B cell (primary cell): Measurements from ENCODE around the gene ADK. TPM values are rescaled to one million over a fixed set of nuclear protein-coding genes. Genes with fewer than 3 reads are reported as not detected.
"Not testable (repeated sequence)": the region's sequence is repeated elsewhere in the genome, so short reads cannot be mapped to it uniquely, and the experiment has no call there.

ENCODE experiments used
- ATAC-seq: fragments of 200-7000 bp; cut with Tn5 transposase; one replicate; pipeline ENCODE4 v1.10.0; 2021; ENCODE audit warnings: low read depth, mild to moderate bottlenecking, moderate number of reproducible peaks, moderate library complexity
- CTCF ChIA-PET: fragments of 350-600 bp; sonication (Branson Sonifier 250); formaldehyde crosslinking; loops from one replicate; lab custom pipeline; 2021; ENCODE audit warnings: antibody characterized with exemption, inconsistent platforms; lab: Charles Lee
- POLR2A ChIA-PET: fragments of 350-600 bp; sonication (Branson Sonifier 250); formaldehyde crosslinking; loops from one replicate; lab custom pipeline; 2021; ENCODE audit warnings: antibody characterized with exemption; lab: Charles Lee
- DNase-seq: peaks from one replicate; pipeline ENCODE4 v3.0.0; 2013
- H2AFZ ChIP-seq: 2 replicates; pipeline ENCODE4 v1.6.1; 2012; ENCODE audit warnings: mild to moderate bottlenecking, low read depth, low read length; ENCODE audit not compliant: insufficient read depth, poor library complexity, severe bottlenecking
- H3K27ac ChIP-seq, 2 donors: 1 replicate in 1 of 2; 2 replicates in 1 of 2; pipeline ENCODE4 v1.5.1; 2012 to 2013; ENCODE audit warnings: low read length in 2 of 2, mild to moderate bottlenecking in 2 of 2, moderate library complexity in 1 of 2
- H3K27me3 ChIP-seq, 4 experiments: fragments of 200-600 bp in 1 of 4; sonication (generic) in 1 of 4; replicated peaks in 1 of 4; 1 replicate in 2 of 4; 2 replicates in 2 of 4; pipeline versions ENCODE4 v1.6.1 to v1.7.0; 2013 to 2016; ENCODE audit warnings: low read length in 3 of 4, mild to moderate bottlenecking in 2 of 4, mixed read lengths in 1 of 4, moderate library complexity in 1 of 4; ENCODE audit not compliant: insufficient read depth in 4 of 4, control insufficient read depth in 3 of 4; ENCODE audit errors: control extremely low read depth in 1 of 4
- H3K36me3 ChIP-seq, 2 experiments: replicated peaks in 1 of 2; 1 replicate in 1 of 2; 2 replicates in 1 of 2; pipeline versions ENCODE4 v1.6.1 to v1.7.1; 2013; ENCODE audit warnings: low read length in 1 of 2; ENCODE audit not compliant: insufficient read depth in 2 of 2, control insufficient read depth in 1 of 2; ENCODE audit errors: control extremely low read depth in 1 of 2, extremely low read depth in 1 of 2
- H3K4me1 ChIP-seq, 2 donors: fragments of 200-600 bp in 1 of 2; sonication (generic) in 1 of 2; 1 replicate in 1 of 2; 2 replicates in 1 of 2; pipeline versions ENCODE4 v1.5.1 to v1.6.1; 2013 to 2017; ENCODE audit warnings: low read length in 2 of 2; ENCODE audit not compliant: control insufficient read depth in 2 of 2, insufficient read depth in 2 of 2
- H3K4me2 ChIP-seq: replicated peaks from 2 replicates; pipeline ENCODE3; 2012; ENCODE audit warnings: mild to moderate bottlenecking, low read depth, low read length; ENCODE audit not compliant: poor library complexity, severe bottlenecking
- H3K4me3 ChIP-seq, 5 experiments: fragments of 200-600 bp in 1 of 5; sonication (generic) in 1 of 5; 1 replicate in 3 of 5; 2 replicates in 2 of 5; pipeline versions ENCODE4 v1.5.1 to v1.7.0; 2011 to 2016; ENCODE audit warnings: low read length in 4 of 5, mild to moderate bottlenecking in 4 of 5, low read depth in 2 of 5, control low read depth in 1 of 5, moderate library complexity in 1 of 5; ENCODE audit not compliant: insufficient read depth in 1 of 5; ENCODE audit errors: control extremely low read depth in 1 of 5, extremely low read depth in 1 of 5
- H3K79me2 ChIP-seq: fragments of 200-600 bp; sonication (generic); one replicate; pipeline ENCODE4 v1.6.0; 2016; ENCODE audit warnings: low read length; ENCODE audit not compliant: control insufficient read depth, insufficient read depth
- H3K9ac ChIP-seq: fragments of 200-600 bp; sonication (generic); 2 replicates; pipeline ENCODE4 v1.6.1; 2017; ENCODE audit warnings: mild to moderate bottlenecking, low read length, moderate library complexity
- H3K9me3 ChIP-seq, 3 donors: one replicate each; pipeline versions ENCODE4 v1.6.1 to v1.7.1; 2013; ENCODE audit warnings: low read length in 2 of 3; ENCODE audit not compliant: control insufficient read depth in 2 of 3, insufficient read depth in 1 of 3; ENCODE audit errors: control extremely low read depth in 1 of 3
- H4K20me1 ChIP-seq: 2 replicates; pipeline ENCODE4 v1.6.0; 2012; ENCODE audit warnings: mild to moderate bottlenecking, low read length; ENCODE audit not compliant: insufficient read depth, control insufficient read depth, poor library complexity, severe bottlenecking
- H3K27ac Mint-ChIP-seq: one replicate; pipeline ENCODE4 v1.8.0; 2021; ENCODE audit warnings: mixed read lengths
- H3K27me3 Mint-ChIP-seq: one replicate; pipeline ENCODE4 v1.8.0; 2021; ENCODE audit warnings: mixed read lengths
- H3K4me1 Mint-ChIP-seq: one replicate; pipeline ENCODE4 v1.8.0; 2021; ENCODE audit warnings: mixed read lengths
- H3K4me3 Mint-ChIP-seq: one replicate; pipeline ENCODE4 v1.8.0; 2021; ENCODE audit warnings: mixed read lengths
- H3K9me3 Mint-ChIP-seq: one replicate; pipeline ENCODE4 v1.8.0; 2022; ENCODE audit warnings: mixed read lengths; ENCODE audit not compliant: insufficient read depth
- CTCF ChIP-seq: fragments of 200-600 bp; IDR thresholded peaks from one replicate; pipeline ENCODE4 v1.8.0; 2022; ENCODE audit warnings: antibody characterized with exemption, mild to moderate bottlenecking
- EZH2 ChIP-seq: IDR thresholded peaks from 2 replicates; pipeline ENCODE4 v1.6.1; 2012; ENCODE audit warnings: borderline replicate concordance, low read depth, mild to moderate bottlenecking, moderate library complexity, low read length; ENCODE audit not compliant: insufficient read depth, poor library complexity, severe bottlenecking
- WGBS: methylation state at CpG from one replicate; pipeline ENCODE4 v1.1.5; 2013; ENCODE audit warnings: missing lambda C conversion rate; ENCODE audit not compliant: insufficient coverage; 5-methylcytosine and 5-hydroxymethylcytosine counted together
- intact Hi-C: fragments of 100-400 bp; cut with micrococcal nuclease; formaldehyde crosslinking; loops from one replicate; pipeline ENCODE4 v1.10.0; 2022
- polyA plus RNA-seq: library from polyadenylated mRNA; depleted of rRNA; stranded (reverse); fragments of >200 nt; gene quantifications from 2 replicates; pipeline ENCODE4 v1.2.3, GENCODE V29; 2012
- total RNA-seq, 2 donors: library from RNA; stranded (reverse); fragments of 120-200 nt in 1 of 2; gene quantifications; 1 replicate in 1 of 2; 2 replicates in 1 of 2; pipeline versions ENCODE4 v1.2.3 to v1.2.4, GENCODE V29; 2013 to 2022

The ADK gene
- total and polyA plus RNA-seq, 2 donors (not counting 1 experiment from before 2014, with no cell fraction given): 37.2 to 52.6 TPM

DNA sequence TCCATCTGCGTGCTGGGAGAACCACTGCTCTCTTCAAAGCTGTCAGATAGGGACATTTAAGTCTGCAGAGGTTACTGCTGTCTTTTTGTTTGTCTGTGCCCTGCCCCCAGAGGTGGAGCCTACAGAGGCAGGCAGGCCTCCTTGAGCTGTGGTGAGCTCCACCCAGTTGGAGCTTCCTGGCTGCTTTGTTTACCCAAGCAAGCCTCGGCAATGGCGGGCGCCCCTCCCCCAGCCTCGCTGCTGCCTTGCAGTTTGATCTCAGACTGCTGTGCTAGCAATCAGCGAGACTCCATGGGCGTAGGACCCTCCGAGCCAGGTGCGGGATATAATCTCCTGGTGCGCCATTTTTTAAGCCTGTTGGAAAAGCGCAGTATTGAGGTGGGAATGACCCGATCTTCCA is 422.5 kb downstream of the ADK start:
- H3K27ac Mint-ChIP-seq, H3K36me3 ChIP-seq, H3K4me1 Mint-ChIP-seq, CTCF ChIA-PET, H3K79me2 ChIP-seq, intact Hi-C loops, ATAC-seq, H4K20me1 ChIP-seq, H3K4me1 ChIP-seq, H3K9ac ChIP-seq, H3K9me3 Mint-ChIP-seq, POLR2A ChIA-PET, H3K27me3 Mint-ChIP-seq, H3K9me3 ChIP-seq, H3K4me3 ChIP-seq, H3K4me2 ChIP-seq, H3K27ac ChIP-seq, DNase-seq, H3K4me3 Mint-ChIP-seq, H2AFZ ChIP-seq, H3K27me3 ChIP-seq: not testable (repeated sequence)
- WGBS: 100% methylated on average over 2 of the region's 12 CpGs

GRCh38 chr10:74575191-74575720 is 424.2 kb downstream of the ADK start:
- Histone ChIP-seq H3K27me3 (no peaks in the 10 kb centered on the region), H3K9me3 (peaks cover 0 to 2% (median 0%) of the 10 kb centered on the region in 3 donors), H2AFZ (no peak overlapping the region), H3K9ac (no peak overlapping the region), H3K36me3 (peaks cover 2 to 4% of the 10 kb centered on the region in 2 experiments), H3K4me1 (no peaks in the 10 kb centered on the region), H3K4me3 (no peak overlapping the region), H3K79me2 (no peaks in the 10 kb centered on the region), H4K20me1 (no peaks in the 10 kb centered on the region), H3K27ac (no peak overlapping the region), H3K4me2 (no peak overlapping the region)
- Mint-ChIP-seq H3K27me3 (no peaks in the 10 kb centered on the region), H3K4me3 (no peak overlapping the region), H3K9me3 (no peaks in the 10 kb centered on the region), H3K27ac (no peak overlapping the region), H3K4me1 (no peaks in the 10 kb centered on the region)
- ChIA-PET CTCF (no interaction called here), POLR2A (no interaction called here)
- ATAC-seq: no peak
- DNase-seq: no peak
- TF ChIP-seq EZH2 (no peak), CTCF (no peak)
- intact Hi-C loops: no loop called here
- WGBS: 100% methylated on average over 2 of the region's 3 CpGs
